Endothelial cell (in vitro differentiated cells): ENCODE data around the gene NECAB3. TPM values are rescaled to one million over a fixed set of nuclear protein-coding genes. Genes with fewer than 3 reads are reported as not detected.

ENCODE experiments used
- DNase-seq: peaks from one replicate; pipeline ENCODE4 v3.0.0; 2021; ENCODE audit warnings: low spot score
- H3K27ac Mint-ChIP-seq: one replicate; pipeline ENCODE4 v1.8.0; 2021; ENCODE audit warnings: mixed read lengths, inconsistent platforms; ENCODE audit not compliant: unreplicated experiment
- H3K27me3 Mint-ChIP-seq: one replicate; pipeline ENCODE4 v1.8.0; 2021; ENCODE audit warnings: mild to moderate bottlenecking, moderate library complexity, mixed read lengths, inconsistent platforms; ENCODE audit not compliant: unreplicated experiment
- H3K36me3 Mint-ChIP-seq: one replicate; pipeline ENCODE4 v1.8.0; 2021; ENCODE audit warnings: mild to moderate bottlenecking, low read depth, mixed read lengths, inconsistent platforms; ENCODE audit not compliant: unreplicated experiment
- H3K4me1 Mint-ChIP-seq: one replicate; pipeline ENCODE4 v1.8.0; 2021; ENCODE audit warnings: mild to moderate bottlenecking, mixed read lengths, inconsistent platforms; ENCODE audit not compliant: unreplicated experiment
- H3K4me3 Mint-ChIP-seq: one replicate; pipeline ENCODE4 v1.8.0; 2021; ENCODE audit warnings: mild to moderate bottlenecking, mixed read lengths, inconsistent platforms; ENCODE audit not compliant: unreplicated experiment
- H3K9me3 Mint-ChIP-seq: one replicate; pipeline ENCODE4 v1.8.0; 2021; ENCODE audit warnings: mixed read lengths, inconsistent platforms; ENCODE audit not compliant: unreplicated experiment
- CTCF ChIP-seq: fragments of 200-600 bp; sonication (generic); IDR thresholded peaks from one replicate; pipeline ENCODE4 v1.5.0; 2021; ENCODE audit warnings: antibody characterized with exemption; ENCODE audit not compliant: unreplicated experiment
- total RNA-seq: library from RNA; stranded (reverse); fragmentation: NEBNext Ultra II Directional; extraction: Animal tissue kit (Norgen Biotek cat#: 25700); gene quantifications from one replicate; pipeline ENCODE4 v1.2.1, GENCODE V29; 2021; ENCODE audit not compliant: unreplicated experiment

Gene NECAB3
- total RNA-seq, 1 donor from 2014 or later = 9.8 TPM

- no peak overlapping the region for H3K4me3 Mint-ChIP-seq
- TF ChIP-seq CTCF = no peak
- H3K27ac Mint-ChIP-seq = no peak overlapping the region
Observed at GRCh38 chr20:33650753-33651561, 23.3 kb downstream of the NECAB3 start.

GRCh38 chr20:33650111-33650752 is 24.0 kb downstream of the NECAB3 start:
- Mint-ChIP-seq H3K9me3 (no peaks in the 10 kb centered on the region), H3K4me1 (no peaks in the 10 kb centered on the region), H3K27me3 (peaks cover 8% of the 10 kb centered on the region), H3K27ac (no peak overlapping the region), H3K4me3 (no peak overlapping the region), H3K36me3 (peaks cover 6% of the 10 kb centered on the region)
- DNase-seq = no peak
- no peak for TF ChIP-seq CTCF

More at GRCh38 chr20:33650753-33651561, 23.3 kb downstream of the NECAB3 start:
- Mint-ChIP-seq H3K9me3 (no peaks in the 10 kb centered on the region), H3K4me1 (no peaks in the 10 kb centered on the region), H3K27me3 (peaks cover 4% of the 10 kb centered on the region), H3K36me3 (no peaks in the 10 kb centered on the region)
- DNase-seq = no peak

GRCh38 chr20:33649201-33649681 is 25.0 kb downstream of the NECAB3 start:
- TF ChIP-seq CTCF = no peak
- DNase-seq = no peak
- H3K4me1 Mint-ChIP-seq = no peaks in the 10 kb centered on the region
- peaks cover 11% of the 10 kb centered on the region for H3K36me3 Mint-ChIP-seq
- H3K4me3 Mint-ChIP-seq = no peak overlapping the region
- H3K27me3 Mint-ChIP-seq = peaks cover 8% of the 10 kb centered on the region
- no peak overlapping the region for H3K27ac Mint-ChIP-seq
- H3K9me3 Mint-ChIP-seq = no peaks in the 10 kb centered on the region

- Mint-ChIP-seq H3K27ac (no peak overlapping the region), H3K9me3 (no peaks in the 10 kb centered on the region), H3K4me1 (no peaks in the 10 kb centered on the region), H3K4me3 (no peak overlapping the region), H3K27me3 (peaks cover 8% of the 10 kb centered on the region), H3K36me3 (peaks cover 11% of the 10 kb centered on the region)
- no peak for TF ChIP-seq CTCF
- DNase-seq = no peak
Observed at GRCh38 chr20:33648396-33649004, 25.7 kb downstream of the NECAB3 start.
